Fibroblast of lung (primary cell): ENCODE data around the gene CPEB4.

Experiments
- CTCF ChIP-seq, 2 donors: IDR thresholded peaks in 1 of 2; conservative IDR thresholded peaks in 1 of 2; 1 replicate in 1 of 2; 2 replicates in 1 of 2; pipeline ENCODE4 v1.5.1; 2011 to 2012; ENCODE audit warnings: low read length in 2 of 2, control low read depth in 1 of 2, inconsistent platforms in 1 of 2, low read depth in 1 of 2, mild to moderate bottlenecking in 1 of 2
- EZH2 ChIP-seq: IDR thresholded peaks from 2 replicates; pipeline ENCODE4 v1.5.1; 2012; ENCODE audit warnings: low read length, control low read depth, mild to moderate bottlenecking; ENCODE audit errors: missing control alignments

- TF ChIP-seq CTCF (conservative IDR thresholded peaks at IDR 0.05 in 1 of 2, IDR thresholded peaks at IDR 0.05 in 1 of 2; ENCODE audit: low read depth in 1 of 2, low read length in 2 of 2) (no peak), EZH2 (no peak)
Observed at GRCh38 chr5:173880306-173880985, 7.7 kb upstream of the CPEB4 start.
